IPS DF 4.7 (cell line): ENCODE measurements around the gene GPC6.

Experiments
- DNase-seq: peaks from one replicate; pipeline ENCODE4 v3.0.0-alpha.2; 2013; ENCODE audit warnings: low spot score; ENCODE audit errors: extremely low read depth

Gene GPC6

GRCh38 chr13:94090773-94091480 is 864.3 kb downstream of the GPC6 start:
- no peak for DNase-seq

- DNase-seq = no peak
Measured at GRCh38 chr13:94093652-94094315, 867.2 kb downstream of the GPC6 start.

GRCh38 chr13:94109715-94110374 is 883.2 kb downstream of the GPC6 start:
- no peak for DNase-seq

GRCh38 chr13:94112227-94112626 is 885.6 kb downstream of the GPC6 start:
- no peak for DNase-seq

- DNase-seq = no peak
Measured at GRCh38 chr13:94112731-94113130, 886.1 kb downstream of the GPC6 start.

GRCh38 chr13:94113245-94113644 is 886.6 kb downstream of the GPC6 start:
- no peak for DNase-seq

- DNase-seq = no peak
Measured at GRCh38 chr13:94114166-94114565, 887.6 kb downstream of the GPC6 start.

GRCh38 chr13:94115054-94115453 is 888.4 kb downstream of the GPC6 start:
- DNase-seq = no peak

GRCh38 chr13:94119360-94119936 is 892.8 kb downstream of the GPC6 start:
- DNase-seq = no peak

- DNase-seq = no peak
Measured at GRCh38 chr13:94120878-94121277, 894.3 kb downstream of the GPC6 start.

GRCh38 chr13:94121686-94122085 is 895.1 kb downstream of the GPC6 start:
- no peak for DNase-seq

GRCh38 chr13:94122300-94122915 is 895.8 kb downstream of the GPC6 start:
- no peak for DNase-seq

- no peak for DNase-seq
Measured at GRCh38 chr13:94123557-94123956, 897.0 kb downstream of the GPC6 start.

- no peak for DNase-seq
Measured at GRCh38 chr13:94128430-94128829, 901.8 kb downstream of the GPC6 start.

- DNase-seq = no peak
Measured at GRCh38 chr13:94129490-94129894, 902.9 kb downstream of the GPC6 start.

GRCh38 chr13:94138831-94139230 is 912.2 kb downstream of the GPC6 start:
- no peak for DNase-seq

- no peak for DNase-seq
Measured at GRCh38 chr13:94139393-94139995, 912.9 kb downstream of the GPC6 start.

- no peak for DNase-seq
Measured at GRCh38 chr13:94140027-94140426, 913.4 kb downstream of the GPC6 start.

- no peak for DNase-seq
Measured at GRCh38 chr13:94140511-94140910, 913.9 kb downstream of the GPC6 start.

GRCh38 chr13:94143624-94144350 is 917.2 kb downstream of the GPC6 start:
- peak; percentile 51 for DNase-seq

- DNase-seq = no peak
Measured at GRCh38 chr13:94145966-94146365, 919.4 kb downstream of the GPC6 start.
